HG03342 (cell line): Measurements from ENCODE around the gene LONRF2.

Source experiments
- ATAC-seq: cut with Tn5 transposase; IDR thresholded peaks from one replicate; pipeline ENCODE4 v1.9.1; 2021; ENCODE audit warnings: mild to moderate bottlenecking, moderate library complexity; ENCODE audit not compliant: unreplicated experiment

The LONRF2 gene

DNA sequence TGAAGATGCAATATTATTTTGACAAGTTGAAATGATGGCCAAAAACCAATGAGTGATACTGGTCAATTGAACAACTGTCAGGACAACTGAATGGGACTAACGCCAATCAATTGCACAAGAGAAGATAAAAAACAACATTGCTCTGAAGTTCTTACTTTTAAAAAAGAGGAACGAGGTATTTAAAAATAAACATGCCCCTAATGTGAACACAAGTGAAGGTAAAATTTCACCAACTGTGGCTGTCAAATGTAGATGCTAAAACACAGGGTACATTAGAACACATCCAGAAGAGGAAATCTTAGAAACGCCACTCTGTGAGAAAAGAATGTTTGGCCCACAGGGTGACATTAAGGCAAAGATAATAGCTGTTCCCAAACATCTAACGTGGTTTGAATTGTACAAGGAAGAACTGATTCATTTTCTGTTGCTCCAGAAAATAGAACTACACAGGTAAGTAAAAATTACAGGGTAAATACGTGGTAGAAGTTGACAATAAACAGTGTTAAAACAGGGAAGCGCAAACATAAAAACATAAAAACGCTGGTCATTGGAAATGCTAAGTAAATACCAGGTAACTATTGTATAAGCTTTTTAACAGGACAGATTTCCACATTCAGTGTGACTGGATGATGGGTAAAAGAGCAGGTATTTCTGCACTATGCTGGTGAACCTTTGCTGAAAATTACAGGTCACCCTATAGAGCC lies 20.3 kb downstream of the LONRF2 start:
- no peak for ATAC-seq

DNA sequence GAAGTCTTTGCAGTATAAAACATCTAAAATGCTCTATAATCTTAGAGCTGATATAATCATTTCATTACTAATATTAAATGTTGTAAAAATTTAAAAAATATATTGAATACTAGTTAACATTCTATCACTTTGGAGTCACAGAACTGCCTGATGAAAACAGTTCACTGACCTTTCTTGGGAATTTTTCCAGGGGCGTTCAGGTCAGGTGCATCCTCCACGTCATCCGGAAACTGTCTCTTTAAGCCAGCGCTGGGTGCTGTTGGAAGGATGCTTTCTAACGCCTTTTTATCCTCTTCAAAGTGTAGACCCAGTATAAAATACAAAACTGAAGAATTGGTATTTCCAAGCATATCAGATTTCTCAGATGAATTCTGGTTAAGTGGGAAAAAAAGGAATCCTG lies 22.8 kb downstream of the LONRF2 start:
- no peak for ATAC-seq

GRCh38 chr2:100297511-100297910 lies 24.8 kb downstream of the LONRF2 start:
- no peak for ATAC-seq

GRCh38 chr2:100294162-100294497 lies 28.2 kb downstream of the LONRF2 start:
- ATAC-seq, result no peak

DNA sequence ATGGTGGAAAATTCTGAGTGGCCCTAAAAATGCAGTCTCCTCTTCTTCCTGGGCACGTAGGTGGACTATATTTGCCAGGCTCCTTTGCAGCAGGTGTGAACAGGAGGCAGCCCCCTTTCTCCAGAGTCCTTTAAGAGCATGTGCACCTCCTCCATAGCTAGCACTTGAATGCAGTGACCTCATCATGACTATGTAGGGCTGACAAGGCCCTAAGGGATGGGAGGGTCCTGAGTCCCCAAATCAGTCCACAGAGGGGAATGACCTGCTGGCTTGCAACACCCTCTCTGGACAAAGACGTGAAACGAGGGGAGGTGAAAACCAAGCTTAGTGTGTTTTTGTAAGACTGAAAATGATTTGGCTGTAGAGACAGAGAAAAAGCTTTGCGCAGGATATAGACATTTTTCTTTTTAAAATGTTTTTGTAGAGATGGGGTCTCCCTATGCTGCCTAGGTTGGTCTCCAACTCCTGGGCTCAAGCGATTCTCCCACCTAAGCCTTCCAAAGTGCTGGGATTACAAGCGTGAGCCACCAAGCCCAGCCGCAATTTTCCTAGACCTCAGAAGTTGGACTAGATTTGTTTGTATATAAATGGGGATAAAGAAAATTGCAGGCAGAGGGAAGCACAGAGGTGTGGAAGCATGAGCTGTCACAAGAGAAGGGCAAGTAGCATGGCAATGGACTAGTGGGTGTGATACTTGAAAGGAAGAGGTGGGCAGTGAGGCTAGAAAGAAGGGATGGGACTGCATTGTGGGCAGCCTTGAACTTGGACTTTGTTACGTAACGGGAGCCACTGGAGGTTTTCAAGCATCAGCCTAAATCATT lies 28.8 kb downstream of the LONRF2 start:
- ATAC-seq, result no peak

- ATAC-seq, result no peak
Observed at GRCh38 chr2:100292022-100292580, 30.2 kb downstream of the LONRF2 start.

GRCh38 chr2:100291152-100291970 lies 30.9 kb downstream of the LONRF2 start:
- no peak for ATAC-seq

DNA sequence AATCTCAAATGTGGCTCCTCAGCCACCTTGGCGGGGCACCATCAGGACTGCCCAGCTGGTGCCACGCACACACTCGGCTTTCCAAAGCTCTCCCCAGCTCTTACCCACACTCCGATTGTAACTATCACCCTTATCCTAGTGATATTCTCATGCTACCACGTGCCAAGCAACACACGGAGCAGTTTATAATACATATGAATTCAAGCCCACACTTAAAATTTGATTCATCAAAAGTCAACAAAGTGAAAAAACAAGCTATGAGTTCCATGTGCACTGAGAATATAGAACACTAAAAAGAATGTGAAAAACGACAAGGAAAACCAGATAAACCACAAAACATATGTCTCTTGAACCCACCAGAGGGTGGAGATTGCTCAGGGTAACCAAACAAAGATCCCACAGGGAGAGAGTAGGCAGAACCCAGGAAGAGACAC lies 31.6 kb downstream of the LONRF2 start:
- no peak for ATAC-seq

DNA sequence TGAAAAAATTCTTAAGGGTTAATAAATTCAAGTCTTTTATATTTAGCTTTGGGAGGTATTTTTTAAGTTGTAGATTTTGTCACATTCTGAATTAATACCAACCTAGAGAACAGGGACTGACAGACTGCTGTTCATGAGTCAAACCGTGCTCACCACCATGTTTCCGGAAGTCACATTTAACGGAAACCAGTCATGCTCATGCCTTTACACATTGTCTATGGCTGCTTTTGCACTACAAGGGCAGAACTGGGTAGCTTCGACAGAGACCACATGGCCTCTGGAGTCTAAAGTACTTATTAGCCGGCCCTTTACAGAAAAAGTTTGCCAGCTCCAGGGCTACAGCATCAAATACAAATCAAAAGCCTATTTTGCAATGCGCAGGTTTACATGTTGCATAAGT lies 33.3 kb downstream of the LONRF2 start:
- no peak for ATAC-seq

- no peak for ATAC-seq
Observed at GRCh38 chr2:100286318-100286717, 36.0 kb downstream of the LONRF2 start.

GRCh38 chr2:100285691-100286090 lies 36.6 kb downstream of the LONRF2 start:
- no peak for ATAC-seq

GRCh38 chr2:100285011-100285410 lies 37.3 kb downstream of the LONRF2 start:
- no peak for ATAC-seq

DNA sequence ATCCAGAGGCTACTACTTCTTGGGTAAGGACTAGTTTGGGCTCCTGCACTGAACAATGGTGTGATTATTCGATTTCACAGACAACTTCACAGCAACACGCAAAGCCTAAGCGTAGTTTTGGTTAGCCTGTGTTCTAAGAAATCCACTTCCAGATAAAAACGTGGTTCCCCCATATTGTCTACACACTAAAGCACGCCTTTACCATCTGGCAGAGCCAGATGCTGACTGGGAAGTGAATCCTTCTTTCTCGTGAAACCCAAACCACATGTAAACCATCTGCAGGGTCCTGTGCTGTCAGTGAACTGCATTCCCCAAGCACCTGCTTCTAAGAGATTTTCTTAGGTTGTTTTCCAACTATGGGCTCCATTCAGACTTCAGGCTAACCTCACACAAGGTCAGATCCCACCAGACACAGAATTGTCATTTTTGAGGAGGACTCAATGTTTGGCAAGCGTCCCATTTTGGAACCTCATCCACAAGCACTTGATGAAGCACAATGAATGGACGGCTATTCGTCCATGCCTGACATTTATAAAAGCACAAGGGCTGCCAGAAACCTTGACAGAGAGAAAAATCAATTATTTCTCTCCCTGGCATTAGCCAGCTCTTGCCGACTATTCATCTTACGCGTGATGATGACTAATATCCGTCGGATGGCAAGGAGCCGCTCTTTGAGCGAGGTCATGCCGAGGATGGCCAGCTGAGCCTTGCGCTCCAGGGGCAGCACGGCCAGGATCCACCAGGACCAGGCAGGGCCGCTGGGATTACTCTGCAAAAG lies 38.4 kb downstream of the LONRF2 start:
- ATAC-seq, result no peak

GRCh38 chr2:100281521-100282438 lies 40.5 kb downstream of the LONRF2 start:
- ATAC-seq, result no peak

- ATAC-seq, result no peak
Observed at GRCh38 chr2:100279586-100280534, 42.4 kb downstream of the LONRF2 start.

- ATAC-seq, result no peak
Observed at GRCh38 chr2:100278986-100279385, 43.3 kb downstream of the LONRF2 start.

DNA sequence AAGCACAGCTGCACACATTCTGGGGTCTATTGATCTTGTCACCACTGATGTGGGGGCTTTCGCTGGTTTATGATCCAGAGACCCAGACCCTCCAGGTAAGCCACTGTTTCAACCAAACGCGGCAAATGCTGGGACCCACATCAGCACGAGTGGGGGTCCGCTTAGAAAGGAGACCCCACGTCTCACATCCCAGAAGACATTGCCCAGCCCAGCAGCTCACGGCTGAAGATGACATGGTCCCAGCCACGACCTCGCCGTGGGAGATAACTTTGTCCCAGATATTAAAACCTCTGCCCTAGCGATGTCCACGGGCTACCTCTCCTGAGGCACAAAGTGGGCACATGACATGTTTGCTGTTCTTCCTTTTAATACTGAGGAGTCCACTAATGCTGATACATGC lies 43.8 kb downstream of the LONRF2 start:
- ATAC-seq, result no peak

DNA sequence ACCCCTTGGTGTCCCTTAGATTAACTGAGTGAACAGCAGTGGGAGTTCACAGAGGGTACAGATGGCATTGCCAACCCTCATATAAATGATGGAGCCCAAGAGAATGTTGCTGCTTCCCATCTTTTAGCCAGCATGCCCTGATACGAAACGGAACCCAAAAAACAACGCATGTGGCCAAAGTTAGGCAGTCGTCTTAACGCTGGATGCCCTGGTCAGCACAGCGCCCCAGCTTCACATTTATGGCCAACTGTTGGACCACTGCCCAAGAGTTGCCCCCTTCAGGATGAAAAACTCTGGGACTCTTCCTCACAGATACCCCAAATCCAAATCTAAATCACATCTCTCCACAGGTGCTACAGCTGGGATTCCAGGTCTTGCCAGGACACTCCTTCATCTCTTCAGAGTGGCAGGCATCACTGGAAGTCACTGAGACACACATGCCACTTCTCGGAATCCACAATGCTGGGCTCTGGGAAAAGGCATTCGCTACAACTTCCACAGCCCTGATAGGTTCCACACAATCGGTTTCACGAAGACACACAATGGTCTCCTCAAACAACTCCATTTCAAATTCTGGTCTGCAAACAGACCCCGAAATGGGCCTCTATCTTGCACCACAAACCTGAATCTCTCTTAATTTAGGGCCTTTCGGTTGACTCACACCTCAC lies 44.6 kb downstream of the LONRF2 start:
- ATAC-seq, result no peak
